ENCODE results near the gene DHX36.

DHX36 gene

GRCh38 chr3:154275965-154276364 is 48.3 kb downstream of the DHX36 start:
- TF ChIP-seq NFIC (IDR thresholded peaks at IDR 0.05) (peak; percentile 81), EP300 (IDR thresholded peaks at IDR 0.05; ENCODE audit: borderline replicate concordance) (no peak), TEAD4 (IDR thresholded peaks at IDR 0.05) (no peak), TCF12 (IDR thresholded peaks at IDR 0.05; ENCODE audit: low read depth) (no peak)

GRCh38 chr3:154275292-154275691 is 49.0 kb downstream of the DHX36 start:
- TF ChIP-seq TEAD4 (IDR thresholded peaks at IDR 0.05) (no peak), TCF12 (IDR thresholded peaks at IDR 0.05; ENCODE audit: low read depth) (no peak), TAF1 (IDR thresholded peaks at IDR 0.05; ENCODE audit: low read depth) (no peak), EGR1 (IDR thresholded peaks at IDR 0.05) (no peak), CREB1 (IDR thresholded peaks at IDR 0.05; ENCODE audit: low read depth) (no peak), REST (IDR thresholded peaks at IDR 0.05; ENCODE audit: low read depth) (no peak), CEBPB (IDR thresholded peaks at IDR 0.05) (no peak), YY1 (IDR thresholded peaks at IDR 0.05; ENCODE audit: low read depth) (no peak), ZBTB7A (IDR thresholded peaks at IDR 0.05; ENCODE audit: low read depth) (no peak), NFIC (IDR thresholded peaks at IDR 0.05) (no peak), EP300 (IDR thresholded peaks at IDR 0.05; ENCODE audit: borderline replicate concordance) (no peak), RAD21 (IDR thresholded peaks at IDR 0.05; ENCODE audit: low read depth) (no peak), USF1 (IDR thresholded peaks at IDR 0.05) (no peak), MAX (IDR thresholded peaks at IDR 0.05) (no peak), FOXM1 (IDR thresholded peaks at IDR 0.05; ENCODE audit: borderline replicate concordance, low read depth) (no peak)

GRCh38 chr3:154274348-154274747 is 49.9 kb downstream of the DHX36 start:
- TF ChIP-seq EP300 (IDR thresholded peaks at IDR 0.05; ENCODE audit: borderline replicate concordance) (no peak), TEAD4 (IDR thresholded peaks at IDR 0.05) (no peak), ZBTB7A (IDR thresholded peaks at IDR 0.05; ENCODE audit: low read depth) (no peak), FOXM1 (IDR thresholded peaks at IDR 0.05; ENCODE audit: borderline replicate concordance, low read depth) (no peak), EGR1 (IDR thresholded peaks at IDR 0.05) (no peak), NFIC (IDR thresholded peaks at IDR 0.05) (no peak), TAF1 (IDR thresholded peaks at IDR 0.05; ENCODE audit: low read depth) (no peak), TCF12 (IDR thresholded peaks at IDR 0.05; ENCODE audit: low read depth) (no peak), CREB1 (IDR thresholded peaks at IDR 0.05; ENCODE audit: low read depth) (no peak), CEBPB (IDR thresholded peaks at IDR 0.05) (no peak), REST (IDR thresholded peaks at IDR 0.05; ENCODE audit: low read depth) (no peak), RAD21 (IDR thresholded peaks at IDR 0.05; ENCODE audit: low read depth) (no peak), MAX (IDR thresholded peaks at IDR 0.05) (no peak), YY1 (IDR thresholded peaks at IDR 0.05; ENCODE audit: low read depth) (no peak), USF1 (IDR thresholded peaks at IDR 0.05) (no peak)

- no peak for TF ChIP-seq NFIC (IDR thresholded peaks at IDR 0.05)
- no peak for TF ChIP-seq FOXM1 (IDR thresholded peaks at IDR 0.05; ENCODE audit: borderline replicate concordance, low read depth)
- TF ChIP-seq EP300 (IDR thresholded peaks at IDR 0.05; ENCODE audit: borderline replicate concordance), result no peak
- TF ChIP-seq ZBTB7A (IDR thresholded peaks at IDR 0.05; ENCODE audit: low read depth), result no peak
- TF ChIP-seq MAX (IDR thresholded peaks at IDR 0.05), result no peak
- TF ChIP-seq CREB1 (IDR thresholded peaks at IDR 0.05; ENCODE audit: low read depth), result no peak
- no peak for TF ChIP-seq CEBPB (IDR thresholded peaks at IDR 0.05)
- TF ChIP-seq USF1 (IDR thresholded peaks at IDR 0.05), result no peak
- TF ChIP-seq REST (IDR thresholded peaks at IDR 0.05; ENCODE audit: low read depth), result no peak
- no peak for TF ChIP-seq EGR1 (IDR thresholded peaks at IDR 0.05)
- no peak for TF ChIP-seq TCF12 (IDR thresholded peaks at IDR 0.05; ENCODE audit: low read depth)
Observed at GRCh38 chr3:154273381-154273780, 50.9 kb downstream of the DHX36 start.

Measured in Ishikawa (cell line).